OCI-LY7 (cell line): ENCODE results near the gene NDUFS3.

ENCODE experiments used
- EZH2phosphoT487 ChIP-seq: fragments of 200-600 bp; sonication (generic); IDR thresholded peaks from 2 replicates; pipeline ENCODE4 v1.6.1; 2018; ENCODE audit warnings: low read depth, borderline replicate concordance, mild to moderate bottlenecking, mixed run types, antibody characterized with exemption, low read length, moderate library complexity, mixed read lengths
- TF ChIP-seq, protein P1 (sequence below): fragments of 200-600 bp; sonication (generic); conservative IDR thresholded peaks from 2 replicates; pipeline ENCODE4 v1.5.1; 2014; ENCODE audit warnings: mild to moderate bottlenecking, antibody characterized with exemption, low read length, moderate library complexity, mixed read lengths

DNA sequence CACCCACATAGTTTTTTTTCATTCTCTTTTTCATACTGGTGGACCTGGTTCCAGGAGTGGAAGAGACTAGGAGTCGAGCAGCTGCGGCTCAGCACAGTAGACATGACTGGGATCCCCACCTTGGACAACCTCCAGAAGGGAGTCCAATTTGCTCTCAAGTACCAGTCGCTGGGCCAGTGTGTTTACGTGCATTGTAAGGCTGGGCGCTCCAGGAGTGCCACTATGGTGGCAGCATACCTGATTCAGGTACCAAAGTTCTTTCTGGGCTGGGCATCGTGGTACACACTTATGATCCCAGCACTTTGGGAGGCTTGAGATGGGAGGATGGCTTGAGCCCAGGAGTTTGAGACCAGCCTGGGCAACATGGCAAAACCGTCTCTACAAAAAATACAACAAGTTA, 9.2 kb upstream of the NDUFS3 start:
- TF ChIP-seq, protein P1, sequence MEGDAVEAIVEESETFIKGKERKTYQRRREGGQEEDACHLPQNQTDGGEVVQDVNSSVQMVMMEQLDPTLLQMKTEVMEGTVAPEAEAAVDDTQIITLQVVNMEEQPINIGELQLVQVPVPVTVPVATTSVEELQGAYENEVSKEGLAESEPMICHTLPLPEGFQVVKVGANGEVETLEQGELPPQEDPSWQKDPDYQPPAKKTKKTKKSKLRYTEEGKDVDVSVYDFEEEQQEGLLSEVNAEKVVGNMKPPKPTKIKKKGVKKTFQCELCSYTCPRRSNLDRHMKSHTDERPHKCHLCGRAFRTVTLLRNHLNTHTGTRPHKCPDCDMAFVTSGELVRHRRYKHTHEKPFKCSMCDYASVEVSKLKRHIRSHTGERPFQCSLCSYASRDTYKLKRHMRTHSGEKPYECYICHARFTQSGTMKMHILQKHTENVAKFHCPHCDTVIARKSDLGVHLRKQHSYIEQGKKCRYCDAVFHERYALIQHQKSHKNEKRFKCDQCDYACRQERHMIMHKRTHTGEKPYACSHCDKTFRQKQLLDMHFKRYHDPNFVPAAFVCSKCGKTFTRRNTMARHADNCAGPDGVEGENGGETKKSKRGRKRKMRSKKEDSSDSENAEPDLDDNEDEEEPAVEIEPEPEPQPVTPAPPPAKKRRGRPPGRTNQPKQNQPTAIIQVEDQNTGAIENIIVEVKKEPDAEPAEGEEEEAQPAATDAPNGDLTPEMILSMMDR = no peak
- TF ChIP-seq EZH2phosphoT487 = no peak
